GM23248 (cell line): ENCODE results near the gene TBC1D14. TPM values are rescaled to one million over a fixed set of nuclear protein-coding genes. Genes with fewer than 3 reads are reported as not detected.

Source experiments
- DNase-seq: peaks from one replicate; pipeline ENCODE4 v3.0.0-alpha.2; 2015
- H2AFZ ChIP-seq: fragments of 200-600 bp; sonication (generic); 2 replicates; pipeline ENCODE4 v1.6.1; 2016; ENCODE audit warnings: antibody characterized with exemption
- H3F3A ChIP-seq: fragments of 200-600 bp; sonication (generic); 2 replicates; pipeline ENCODE4 v1.6.1; 2016; ENCODE audit warnings: mild to moderate bottlenecking, antibody characterized with exemption, mixed run types; ENCODE audit not compliant: insufficient read depth
- H3K27ac ChIP-seq: fragments of 200-600 bp; sonication (generic); 2 replicates; pipeline ENCODE4 v1.5.1; 2016; ENCODE audit warnings: mild to moderate bottlenecking
- H3K27me3 ChIP-seq: fragments of 200-600 bp; sonication (generic); replicated peaks from 2 replicates; pipeline ENCODE4 v1.6.1; 2016; ENCODE audit warnings: mild to moderate bottlenecking; ENCODE audit not compliant: insufficient read depth
- H3K36me3 ChIP-seq: fragments of 200-600 bp; sonication (generic); 2 replicates; pipeline ENCODE4 v1.6.1; 2016; ENCODE audit warnings: low read depth, mild to moderate bottlenecking
- H3K4me1 ChIP-seq: fragments of 200-600 bp; sonication (generic); 2 replicates; pipeline ENCODE4 v1.6.1; 2016; ENCODE audit warnings: mild to moderate bottlenecking; ENCODE audit not compliant: insufficient read depth
- H3K4me2 ChIP-seq: fragments of 200-600 bp; sonication (generic); one replicate; pipeline ENCODE4 v1.6.1; 2016; ENCODE audit warnings: mild to moderate bottlenecking; ENCODE audit not compliant: unreplicated experiment
- H3K4me3 ChIP-seq: fragments of 200-600 bp; sonication (generic); 2 replicates; pipeline ENCODE4 v1.5.1; 2016; ENCODE audit warnings: mild to moderate bottlenecking
- H3K79me2 ChIP-seq: fragments of 200-600 bp; sonication (generic); 2 replicates; pipeline ENCODE4 v1.6.1; 2016; ENCODE audit warnings: mild to moderate bottlenecking; ENCODE audit not compliant: insufficient read depth
- H3K9ac ChIP-seq: fragments of 200-600 bp; sonication (generic); 2 replicates; pipeline ENCODE4 v1.6.1; 2016; ENCODE audit warnings: mild to moderate bottlenecking
- H3K9me2 ChIP-seq: fragments of 200-600 bp; sonication (generic); 2 replicates; pipeline ENCODE4 v1.6.1; 2016; ENCODE audit warnings: mixed run types, mild to moderate bottlenecking, moderate library complexity; ENCODE audit not compliant: insufficient read depth
- H3K9me3 ChIP-seq: fragments of 200-600 bp; sonication (generic); one replicate; pipeline ENCODE4 v1.6.1; 2017; ENCODE audit warnings: low read depth
- H4K20me1 ChIP-seq: fragments of 200-600 bp; sonication (generic); 2 replicates; pipeline ENCODE4 v1.6.0; 2016; ENCODE audit not compliant: insufficient read depth
- EZH2 ChIP-seq: fragments of 200-600 bp; sonication (generic); IDR thresholded peaks from 2 replicates; pipeline ENCODE4 v1.6.1; 2018; ENCODE audit warnings: antibody characterized with exemption, mild to moderate bottlenecking; ENCODE audit not compliant: insufficient read depth, poor library complexity, severe bottlenecking
- EZH2phosphoT487 ChIP-seq: fragments of 200-600 bp; sonication (generic); IDR thresholded peaks from 2 replicates; pipeline ENCODE4 v1.6.1; 2018; ENCODE audit warnings: antibody characterized with exemption, moderate library complexity, mild to moderate bottlenecking, low read depth; ENCODE audit not compliant: insufficient read depth
- WGBS, 2 experiments: methylation state at CpG; one replicate each; pipeline ENCODE4 v1.1.6; 2015 to 2017; ENCODE audit warnings: low lambda C conversion rate in 2 of 2, low coverage in 1 of 2; ENCODE audit errors: missing lambda C conversion rate in 2 of 2; 5-methylcytosine and 5-hydroxymethylcytosine counted together
- in situ Hi-C: fragments of 300-500 bp; cut with MboI; formaldehyde crosslinking; loops from 2 replicates; pipeline ENCODE4 v1.15.0; 2020
- polyA plus RNA-seq: library from polyadenylated mRNA; unstranded; fragments of >200 nt; fragmentation: Nextera tagmentation; extraction: Ambion mirVana; gene quantifications from 2 replicates; pipeline ENCODE4 v1.2.1, GENCODE V29; 2016
- total RNA-seq: library from RNA; depleted of rRNA; stranded (reverse); fragments of >200 nt; shearing (Covaris generic); gene quantifications from 2 replicates; pipeline ENCODE4 v1.2.3, GENCODE V29; 2014

TBC1D14 gene
- total and polyA plus RNA-seq, 2 experiments from 2014 or later = 20.4 to 39.1 TPM

- peaks cover 14% of the 10 kb centered on the region for H3K4me1 ChIP-seq
- no peaks in the 10 kb centered on the region for H3K9me2 ChIP-seq
- peak; percentile 19 for DNase-seq
- no peaks in the 10 kb centered on the region for H3K36me3 ChIP-seq
- H3K9ac ChIP-seq = peak overlapping the region; percentile 45
- no peaks in the 10 kb centered on the region for H3K27me3 ChIP-seq
- H3F3A ChIP-seq = peaks cover 8% of the 10 kb centered on the region; the same call in 1 of the 2 replicates
- no peaks in the 10 kb centered on the region for H4K20me1 ChIP-seq
- H3K4me2 ChIP-seq = peak overlapping the region; percentile 57
- TF ChIP-seq EZH2phosphoT487 (no peak), EZH2 (no peak)
- H3K4me3 ChIP-seq = no peak overlapping the region
- H3K27ac ChIP-seq = peak overlapping the region; percentile 39
- no peaks in the 10 kb centered on the region for H3K79me2 ChIP-seq
- in situ Hi-C loops = no loop called here
- no peaks in the 10 kb centered on the region for H3K9me3 ChIP-seq
- WGBS, 2 experiments = 92 to 94% methylated on average over 10 of the region's 10 CpGs
- H2AFZ ChIP-seq = peak overlapping the region; percentile 50; the same call in 1 of the 2 replicates
Measured at GRCh38 chr4:6891436-6892170, 18.0 kb upstream of the TBC1D14 start.

GRCh38 chr4:6892190-6892908, 17.3 kb upstream of the TBC1D14 start:
- Histone ChIP-seq H3K79me2 (no peaks in the 10 kb centered on the region), H3K9me2 (no peaks in the 10 kb centered on the region), H3K27ac (peak overlapping the region; percentile 39), H2AFZ (peak overlapping the region; percentile 50; the same call in 1 of the 2 replicates), H3K27me3 (no peaks in the 10 kb centered on the region), H3K4me1 (peaks cover 10% of the 10 kb centered on the region; the same call in 1 of the 2 replicates), H3K4me3 (peak overlapping the region; percentile 6; the same call in 1 of the 2 replicates), H3K9ac (peak overlapping the region; percentile 45), H3K36me3 (no peaks in the 10 kb centered on the region), H4K20me1 (no peaks in the 10 kb centered on the region), H3K9me3 (no peaks in the 10 kb centered on the region), H3K4me2 (peak overlapping the region; percentile 57), H3F3A (0 out of 2 replicates have a peak, but pooled peaks cover 7% of the 10 kb centered on the region)
- in situ Hi-C loops = no loop called here
- TF ChIP-seq EZH2phosphoT487 (no peak), EZH2 (no peak)
- peak; percentile 81 for DNase-seq
- 24 to 27% methylated on average over 20 of the region's 20 CpGs for WGBS, 2 experiments

GRCh38 chr4:6892909-6893202, 16.8 kb upstream of the TBC1D14 start:
- Histone ChIP-seq H3K27me3 (no peaks in the 10 kb centered on the region), H4K20me1 (no peaks in the 10 kb centered on the region), H3K9me3 (no peaks in the 10 kb centered on the region), H2AFZ (no peak overlapping the region), H3K9ac (no peak overlapping the region), H3K79me2 (no peaks in the 10 kb centered on the region), H3K9me2 (no peaks in the 10 kb centered on the region), H3K36me3 (no peaks in the 10 kb centered on the region), H3K4me1 (peaks cover 10% of the 10 kb centered on the region; the same call in 1 of the 2 replicates), H3K4me3 (no peak overlapping the region), H3K27ac (no peak overlapping the region), H3K4me2 (no peak overlapping the region), H3F3A (0 out of 2 replicates have a peak, but pooled peaks cover 7% of the 10 kb centered on the region)
- DNase-seq = no peak
- no peak for TF ChIP-seq EZH2
- TF ChIP-seq EZH2phosphoT487 = no peak
- in situ Hi-C loops = no loop called here
- WGBS, 2 experiments = 83 to 84% methylated on average over 6 of the region's 6 CpGs

GRCh38 chr4:6893449-6894085, 16.1 kb upstream of the TBC1D14 start:
- Histone ChIP-seq H3K27ac (no peak overlapping the region), H4K20me1 (no peaks in the 10 kb centered on the region), H3K79me2 (no peaks in the 10 kb centered on the region), H3K4me2 (no peak overlapping the region), H3K4me1 (peaks cover 10% of the 10 kb centered on the region; the same call in 1 of the 2 replicates), H3K9me3 (no peaks in the 10 kb centered on the region), H3K9ac (no peak overlapping the region), H3K4me3 (no peak overlapping the region), H3F3A (0 out of 2 replicates have a peak, but pooled peaks cover 7% of the 10 kb centered on the region), H3K9me2 (no peaks in the 10 kb centered on the region), H3K36me3 (no peaks in the 10 kb centered on the region), H2AFZ (no peak overlapping the region), H3K27me3 (no peaks in the 10 kb centered on the region)
- TF ChIP-seq EZH2phosphoT487 (no peak), EZH2 (no peak)
- WGBS, 2 experiments = 78 to 85% methylated on average over 7 of the region's 7 CpGs
- peak; percentile 29 for DNase-seq
- in situ Hi-C loops = no loop called here
